Measurements from ENCODE around the gene DACH1.

DNA sequence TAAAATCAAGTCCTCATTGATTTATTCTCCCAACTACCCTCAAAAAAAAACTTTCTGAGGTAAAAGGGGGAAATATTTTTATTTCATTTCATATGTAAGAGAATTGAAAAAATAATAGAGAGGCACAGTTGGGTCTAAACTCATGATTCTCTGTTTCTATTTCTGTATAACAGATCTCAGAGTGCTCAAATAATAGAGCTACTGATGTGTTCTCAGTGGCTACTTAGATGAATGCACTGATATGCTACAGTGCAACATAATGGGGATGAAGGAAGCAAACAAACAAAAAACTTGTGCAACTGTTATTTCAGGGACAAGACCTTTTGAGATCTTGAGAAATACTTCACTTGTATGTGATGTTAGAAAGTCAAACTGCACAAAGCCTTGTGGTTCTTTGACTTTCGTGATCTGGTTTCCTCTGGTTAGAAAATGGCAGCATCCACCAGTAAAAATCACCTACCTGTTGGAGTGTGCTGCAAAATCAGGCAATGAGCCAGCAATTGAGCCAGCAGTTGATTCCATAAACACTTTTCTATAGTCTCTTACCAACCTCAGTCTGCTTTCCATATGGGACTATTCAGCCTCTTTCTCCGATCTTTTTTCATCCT, 9.7 kb upstream of the DACH1 start:
- TF ChIP-seq, protein P1, sequence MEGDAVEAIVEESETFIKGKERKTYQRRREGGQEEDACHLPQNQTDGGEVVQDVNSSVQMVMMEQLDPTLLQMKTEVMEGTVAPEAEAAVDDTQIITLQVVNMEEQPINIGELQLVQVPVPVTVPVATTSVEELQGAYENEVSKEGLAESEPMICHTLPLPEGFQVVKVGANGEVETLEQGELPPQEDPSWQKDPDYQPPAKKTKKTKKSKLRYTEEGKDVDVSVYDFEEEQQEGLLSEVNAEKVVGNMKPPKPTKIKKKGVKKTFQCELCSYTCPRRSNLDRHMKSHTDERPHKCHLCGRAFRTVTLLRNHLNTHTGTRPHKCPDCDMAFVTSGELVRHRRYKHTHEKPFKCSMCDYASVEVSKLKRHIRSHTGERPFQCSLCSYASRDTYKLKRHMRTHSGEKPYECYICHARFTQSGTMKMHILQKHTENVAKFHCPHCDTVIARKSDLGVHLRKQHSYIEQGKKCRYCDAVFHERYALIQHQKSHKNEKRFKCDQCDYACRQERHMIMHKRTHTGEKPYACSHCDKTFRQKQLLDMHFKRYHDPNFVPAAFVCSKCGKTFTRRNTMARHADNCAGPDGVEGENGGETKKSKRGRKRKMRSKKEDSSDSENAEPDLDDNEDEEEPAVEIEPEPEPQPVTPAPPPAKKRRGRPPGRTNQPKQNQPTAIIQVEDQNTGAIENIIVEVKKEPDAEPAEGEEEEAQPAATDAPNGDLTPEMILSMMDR (IDR thresholded peaks at IDR 0.05; ENCODE audit: low read depth, low read length): no peak
- TF ChIP-seq POLR2A (IDR thresholded peaks at IDR 0.05; ENCODE audit: extremely low read depth, insufficient read length): no peak

Measured in NB4 (cell line).